Body of pancreas (tissue), 4 donors: Measurements from ENCODE around the gene TMEM106C. TPM values are rescaled to one million over a fixed set of nuclear protein-coding genes. Genes with fewer than 3 reads are reported as not detected.

Experiments used
- ATAC-seq: fragments of 150-250 bp; one replicate; pipeline ENCODE4 v1.9.1; 2016
- DNase-seq, 4 donors: peaks; one replicate each; pipeline ENCODE4 v3.0.0-alpha.2; 2019
- H3K27ac ChIP-seq, 4 donors: fragments of 200-600 bp; sonication (generic); 1 replicate in 3 of 4; 2 replicates in 1 of 4; pipeline versions ENCODE4 v1.5.1 to v1.6.1; 2016 to 2019; ENCODE audit warnings: mild to moderate bottlenecking in 1 of 4, mixed read lengths in 1 of 4, moderate library complexity in 1 of 4
- H3K27me3 ChIP-seq, 2 donors: fragments of 200-600 bp; sonication (generic); one replicate each; pipeline ENCODE4 v1.6.0; 2016; ENCODE audit warnings: mild to moderate bottlenecking in 1 of 2
- H3K36me3 ChIP-seq, 2 donors: fragments of 200-600 bp; sonication (generic); replicated peaks in 1 of 2; 2 replicates each; pipeline ENCODE4 v1.5.1; 2016; ENCODE audit warnings: low read depth in 2 of 2; ENCODE audit not compliant: insufficient read depth in 1 of 2
- H3K4me1 ChIP-seq: fragments of 200-600 bp; sonication (generic); one replicate; pipeline ENCODE4 v1.6.0; 2016
- H3K4me3 ChIP-seq, 2 donors: fragments of 200-600 bp; sonication (generic); 1 replicate in 1 of 2; 2 replicates in 1 of 2; pipeline ENCODE4 v1.5.1; 2016 to 2019
- H3K9me3 ChIP-seq, 3 donors: fragments of 200-600 bp; sonication (generic); 1 replicate in 2 of 3; 2 replicates in 1 of 3; pipeline ENCODE4 v1.5.1; 2016
- CTCF ChIP-seq, 7 experiments: fragments of 450-650 bp in 4 of 7; fragments of 200-600 bp in 3 of 7; sonication (generic) in 3 of 7; IDR thresholded peaks; one replicate each; pipeline ENCODE4 v1.5.1; 2016 to 2019; ENCODE audit warnings: antibody characterized with exemption in 7 of 7
- POLR2A ChIP-seq, 3 donors: fragments of 450-650 bp; IDR thresholded peaks; one replicate each; pipeline ENCODE4 v1.6.1; 2016; ENCODE audit warnings: antibody characterized with exemption in 3 of 3, mild to moderate bottlenecking in 2 of 3
- WGBS, 2 donors: methylation state at CpG; one replicate each; pipeline ENCODE4 v1.1.5; 2017; 5-methylcytosine and 5-hydroxymethylcytosine counted together
- intact Hi-C: fragments of 100-400 bp; cut with DNase I; formaldehyde crosslinking; loops from one replicate; pipeline ENCODE4 v1.15.1; 2023
- total RNA-seq, 2 donors: library from RNA; depleted of rRNA; stranded (reverse); fragments of >200 nt; gene quantifications; one replicate each; pipeline ENCODE4 v1.1.0, GENCODE V29; 2016

TMEM106C gene
- total RNA-seq, 2 donors from 2014 or later = 38.2 to 47.0 TPM

- Histone ChIP-seq H3K4me1 (no peaks in the 10 kb centered on the region), H3K9me3 (no peaks in the 10 kb centered on the region), H3K36me3 (no peaks in the 10 kb centered on the region), H3K27me3 (no peaks in the 10 kb centered on the region), H3K27ac (no peak overlapping the region), H3K4me3 (no peak overlapping the region)
- ATAC-seq (no peak), DNase-seq (peak; percentile 43 to 83 (median 54))
- intact Hi-C loops = no loop called here
- WGBS, 2 donors = 27 to 37% methylated on average over 2 of the region's 2 CpGs
- TF ChIP-seq POLR2A (IDR thresholded peaks at IDR 0.05) = no peak
- no peak for TF ChIP-seq CTCF (IDR thresholded peaks at IDR 0.05)
Measured at GRCh38 chr12:48013287-48013686, 49.9 kb downstream of the TMEM106C start.

GRCh38 chr12:48015129-48015528, 51.7 kb downstream of the TMEM106C start:
- no peaks in the 10 kb centered on the region for H3K9me3 ChIP-seq
- no peak for ATAC-seq
- WGBS, 2 donors = 40 to 57% methylated on average over 1 of the region's 1 CpG
- intact Hi-C loops = no loop called here
- TF ChIP-seq CTCF (IDR thresholded peaks at IDR 0.05) = no peak
- no peak for TF ChIP-seq POLR2A (IDR thresholded peaks at IDR 0.05)
- no peaks in the 10 kb centered on the region for H3K4me1 ChIP-seq
- no peak overlapping the region for H3K27ac ChIP-seq
- H3K36me3 ChIP-seq = no peaks in the 10 kb centered on the region
- no peaks in the 10 kb centered on the region for H3K27me3 ChIP-seq
- no peak for DNase-seq
- H3K4me3 ChIP-seq = no peak overlapping the region

DNA sequence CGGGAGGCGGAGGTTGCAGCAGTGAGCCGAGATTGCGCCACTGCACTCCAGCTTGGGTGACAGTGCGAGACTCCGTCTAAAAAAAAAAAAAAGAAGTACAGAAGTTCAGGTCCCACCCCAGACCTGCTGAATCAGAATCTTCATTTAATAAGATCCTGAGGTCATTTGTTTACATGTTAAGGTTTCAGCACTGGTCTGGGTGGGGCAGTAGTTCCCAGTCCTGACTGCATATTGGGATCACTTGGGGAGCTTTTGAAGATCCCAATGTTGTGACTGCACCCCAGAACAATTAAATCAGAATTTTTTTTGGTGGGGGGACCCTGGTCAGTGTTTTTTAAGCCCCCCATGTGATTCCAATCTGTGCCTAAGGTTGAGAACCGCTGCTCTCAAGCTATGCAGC, 52.6 kb downstream of the TMEM106C start:
- H3K4me1 ChIP-seq = no peaks in the 10 kb centered on the region
- no peak overlapping the region for H3K27ac ChIP-seq
- no peak for ATAC-seq
- no peak for TF ChIP-seq CTCF (IDR thresholded peaks at IDR 0.05)
- TF ChIP-seq POLR2A (IDR thresholded peaks at IDR 0.05) = no peak
- H3K4me3 ChIP-seq = no peak overlapping the region
- no peak for DNase-seq
- H3K36me3 ChIP-seq = no peaks in the 10 kb centered on the region
- WGBS, 2 donors = 84 to 89% methylated on average over 7 of the region's 7 CpGs
- no peaks in the 10 kb centered on the region for H3K9me3 ChIP-seq
- intact Hi-C loops = no loop called here
- H3K27me3 ChIP-seq = no peaks in the 10 kb centered on the region

- no peaks in the 10 kb centered on the region for H3K27me3 ChIP-seq
- H3K4me3 ChIP-seq = no peak overlapping the region
- no peaks in the 10 kb centered on the region for H3K4me1 ChIP-seq
- H3K36me3 ChIP-seq = no peaks in the 10 kb centered on the region
- intact Hi-C loops = no loop called here
- no peak for DNase-seq
- TF ChIP-seq CTCF (IDR thresholded peaks at IDR 0.05) (no peak), POLR2A (IDR thresholded peaks at IDR 0.05) (no peak)
- no peaks in the 10 kb centered on the region for H3K9me3 ChIP-seq
- WGBS, 2 donors = 69 to 70% methylated on average over 5 to 8 of the region's 8 CpGs
- H3K27ac ChIP-seq = no peak overlapping the region
- ATAC-seq = no peak
Measured at GRCh38 chr12:48016373-48017020, 53.1 kb downstream of the TMEM106C start.

GRCh38 chr12:48017496-48017895, 54.1 kb downstream of the TMEM106C start:
- DNase-seq (no peak), ATAC-seq (no peak)
- no peak for TF ChIP-seq POLR2A (IDR thresholded peaks at IDR 0.05)
- TF ChIP-seq CTCF (IDR thresholded peaks at IDR 0.05) = no peak
- Histone ChIP-seq H3K27me3 (no peaks in the 10 kb centered on the region), H3K9me3 (no peaks in the 10 kb centered on the region), H3K4me3 (no peak overlapping the region), H3K27ac (no peak overlapping the region), H3K36me3 (no peaks in the 10 kb centered on the region), H3K4me1 (no peaks in the 10 kb centered on the region)
- WGBS, 2 donors = 70 to 77% methylated on average over 4 to 5 of the region's 5 CpGs
- intact Hi-C loops = no loop called here
